GM18870 (cell line): Measurements from ENCODE around the gene TBC1D7.

Experiments
- ATAC-seq: cut with Tn5 transposase; IDR thresholded peaks from one replicate; pipeline ENCODE4 v1.9.1; 2021; ENCODE audit warnings: moderate library complexity; ENCODE audit not compliant: unreplicated experiment

Gene TBC1D7

GRCh38 chr6:13328076-13328874, at the start of gene TBC1D7:
TBC1D7 (minus strand) TSS chr6:13328537; CDS start chr6:13326898, 1,639 bp downstream.
- ATAC-seq = peak; percentile 66

- no peak for ATAC-seq
Observed at GRCh38 chr6:13377054-13377758, 48.9 kb upstream of the TBC1D7 start.

- ATAC-seq = peak; percentile 62
Observed at GRCh38 chr6:13375360-13375878, 47.1 kb upstream of the TBC1D7 start.

GRCh38 chr6:13373919-13374318, 45.6 kb upstream of the TBC1D7 start:
- ATAC-seq = no peak

GRCh38 chr6:13373488-13373886, 45.1 kb upstream of the TBC1D7 start:
- no peak for ATAC-seq

GRCh38 chr6:13372688-13373487, 44.6 kb upstream of the TBC1D7 start:
- ATAC-seq = no peak

- ATAC-seq = no peak
Observed at GRCh38 chr6:13372076-13372475, 43.7 kb upstream of the TBC1D7 start.

GRCh38 chr6:13371421-13372072, 43.2 kb upstream of the TBC1D7 start:
- ATAC-seq = no peak

- no peak for ATAC-seq
Observed at GRCh38 chr6:13370623-13371022, 42.3 kb upstream of the TBC1D7 start.

- no peak for ATAC-seq
Observed at GRCh38 chr6:13369591-13369990, 41.3 kb upstream of the TBC1D7 start.

GRCh38 chr6:13368731-13369115, 40.4 kb upstream of the TBC1D7 start:
- no peak for ATAC-seq

- ATAC-seq = no peak
Observed at GRCh38 chr6:13368079-13368730, 39.9 kb upstream of the TBC1D7 start.

- no peak for ATAC-seq
Observed at GRCh38 chr6:13367396-13367795, 39.1 kb upstream of the TBC1D7 start.

- ATAC-seq = no peak
Observed at GRCh38 chr6:13365320-13365719, 37.0 kb upstream of the TBC1D7 start.

GRCh38 chr6:13364842-13365241, 36.5 kb upstream of the TBC1D7 start:
- ATAC-seq = no peak

- no peak for ATAC-seq
Observed at GRCh38 chr6:13362412-13362811, 34.1 kb upstream of the TBC1D7 start.

GRCh38 chr6:13360671-13361540, 32.6 kb upstream of the TBC1D7 start:
- no peak for ATAC-seq

GRCh38 chr6:13359287-13359686, 30.9 kb upstream of the TBC1D7 start:
- no peak for ATAC-seq

GRCh38 chr6:13358511-13358910, 30.2 kb upstream of the TBC1D7 start:
- no peak for ATAC-seq
